Uterine smooth muscle cell (primary cell): ENCODE data around the gene UBAP1. TPM values are rescaled to one million over a fixed set of nuclear protein-coding genes. Genes with fewer than 3 reads are reported as not detected.

Experiments
- total RNA-seq: library from RNA; depleted of rRNA; stranded (reverse); fragments of >200 nt; gene quantifications from 2 replicates; pipeline ENCODE4 v1.2.3, GENCODE V29; 2014

UBAP1 gene
- 28.6 and 33.0 TPM in 2 replicates for total RNA-seq

DNA sequence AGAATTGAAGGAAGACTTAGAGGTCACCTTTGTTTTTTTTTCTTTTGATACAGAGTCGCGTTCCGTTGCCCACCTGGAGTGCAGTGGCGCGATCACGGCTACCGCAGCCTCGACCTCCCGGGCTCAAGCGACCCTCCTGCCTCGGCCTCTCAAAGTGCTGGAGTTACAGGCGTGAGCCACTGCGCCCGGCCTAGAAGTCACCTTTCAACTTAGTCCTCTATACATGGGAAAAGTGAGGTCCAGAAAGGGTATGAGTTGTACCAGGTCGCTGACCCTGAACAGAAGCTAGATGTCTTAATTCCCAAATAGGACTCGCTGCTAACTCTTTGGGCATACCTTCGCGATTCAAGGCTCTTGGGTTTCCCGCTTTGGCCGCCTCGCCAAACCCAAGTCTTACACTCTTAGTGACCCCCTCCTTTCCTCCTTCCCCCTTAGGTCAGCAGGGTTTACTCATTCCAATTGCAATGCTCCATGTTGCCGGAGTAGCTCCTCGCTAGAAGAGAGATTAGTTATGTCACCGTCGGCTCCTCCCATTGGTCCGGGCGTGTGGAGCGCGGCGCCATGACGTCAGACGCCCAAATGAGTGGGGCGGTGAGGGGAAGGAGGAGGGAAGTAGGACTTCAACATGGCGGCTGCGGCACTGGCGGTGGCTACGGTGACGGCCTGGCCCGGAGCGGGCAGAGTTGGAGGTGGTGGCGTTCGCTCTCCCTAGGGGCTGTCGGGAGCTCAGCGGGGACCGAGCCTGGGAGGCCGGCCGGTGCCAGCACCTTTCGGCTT, at the start of gene UBAP1:
UBAP1 (plus strand) TSS at position 608 of the 777 bp plus-strand sequence. CDS start 41,872 bp downstream, outside the sequence.

Other genes starting within 250 kb of the UBAP1 start
- 16.9 and 19.6 TPM in 2 replicates for gene UBAP2, start 130.2 kb upstream of the UBAP1 start, total RNA-seq
- gene DCAF12, start 52.3 kb upstream of the UBAP1 start, total RNA-seq: 10.5 and 12.3 TPM in 2 replicates
- 1.4 and 5.2 TPM in 2 replicates for gene KIF24, start 150.2 kb downstream of the UBAP1 start, total RNA-seq
- gene NUDT2, start 150.5 kb downstream of the UBAP1 start, total RNA-seq: 38.8 and 57.7 TPM in 2 replicates
- gene MYORG, start 197.9 kb downstream of the UBAP1 start, total RNA-seq: 0.66 and 1.2 TPM in 2 replicates